DLD1 (cell line): ENCODE results near the gene GOSR1.
"Not testable (repeated sequence)": the region's sequence is repeated elsewhere in the genome, so short reads cannot be mapped to it uniquely, and the experiment has no call there.

ENCODE experiments used
- in situ Hi-C: cut with HindIII; loops from 2 replicates; pipeline ENCODE4 v1.10.0; 2017; ENCODE audit warnings: low sequenced_read_pairs

Gene GOSR1

GRCh38 chr17:30541802-30542201 is 64.6 kb downstream of the GOSR1 start:
- in situ Hi-C loops: no loop called here

DNA sequence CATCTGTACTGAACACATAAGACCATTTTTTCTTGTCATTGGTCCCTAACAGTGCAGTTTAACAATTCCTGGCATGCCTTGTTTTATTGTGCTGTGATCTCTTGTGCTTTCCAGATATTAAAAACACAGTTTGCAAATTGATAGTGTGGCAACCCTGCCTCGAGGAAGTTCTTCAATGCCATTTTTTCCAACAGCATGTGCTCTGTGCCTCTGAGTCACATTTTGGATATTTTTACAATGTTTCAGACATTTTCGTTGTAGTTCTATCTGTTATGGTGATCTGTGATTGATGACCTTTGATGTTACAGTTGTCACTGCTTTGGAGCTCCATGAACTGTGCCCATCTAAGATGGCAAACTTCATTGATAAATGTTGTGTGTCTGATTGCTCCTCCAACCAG is 66.2 kb downstream of the GOSR1 start:
- in situ Hi-C loops: no loop called here

- in situ Hi-C loops: no loop called here
Measured at GRCh38 chr17:30545024-30545423, 67.8 kb downstream of the GOSR1 start.

GRCh38 chr17:30547778-30548573 is 70.8 kb downstream of the GOSR1 start:
- in situ Hi-C loops: no loop called here

- in situ Hi-C loops: not testable (repeated sequence)
Measured at GRCh38 chr17:30549181-30549580, 72.0 kb downstream of the GOSR1 start.

DNA sequence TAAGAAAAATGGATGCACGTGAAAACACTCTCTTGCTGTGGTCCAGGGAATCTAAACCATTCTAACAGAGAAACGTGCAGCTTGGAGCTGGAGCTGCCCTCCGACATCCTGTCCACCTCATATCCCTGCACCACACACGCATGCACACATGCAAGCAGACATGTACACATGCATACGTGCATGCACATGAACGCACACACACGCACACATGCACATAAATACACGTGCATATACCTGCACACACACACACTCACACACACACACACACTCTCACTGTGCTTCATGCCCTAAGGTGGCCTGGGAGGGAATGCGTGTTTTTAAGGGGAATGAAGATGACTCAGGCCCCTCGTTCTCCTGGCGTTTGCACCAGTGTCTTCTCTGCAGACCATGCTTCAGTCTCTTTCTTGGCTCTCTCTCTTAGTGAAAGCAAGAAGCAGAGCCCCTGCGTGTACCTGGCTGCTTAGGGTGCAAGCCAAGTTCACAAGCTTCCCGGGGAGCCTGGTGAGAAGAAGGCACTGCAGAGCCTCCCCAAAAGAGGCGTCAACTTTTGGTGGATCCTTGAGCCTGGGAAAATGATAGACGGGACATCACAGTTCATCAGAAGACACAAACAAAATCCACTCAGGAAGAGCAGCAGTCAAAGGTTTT is 72.8 kb downstream of the GOSR1 start:
- in situ Hi-C loops: no loop called here

GRCh38 chr17:30550512-30551273 is 73.5 kb downstream of the GOSR1 start:
- in situ Hi-C loops: no loop called here

GRCh38 chr17:30551274-30551995 is 74.2 kb downstream of the GOSR1 start:
- in situ Hi-C loops: not testable (repeated sequence)

GRCh38 chr17:30551996-30552339 is 74.8 kb downstream of the GOSR1 start:
- in situ Hi-C loops: no loop called here

DNA sequence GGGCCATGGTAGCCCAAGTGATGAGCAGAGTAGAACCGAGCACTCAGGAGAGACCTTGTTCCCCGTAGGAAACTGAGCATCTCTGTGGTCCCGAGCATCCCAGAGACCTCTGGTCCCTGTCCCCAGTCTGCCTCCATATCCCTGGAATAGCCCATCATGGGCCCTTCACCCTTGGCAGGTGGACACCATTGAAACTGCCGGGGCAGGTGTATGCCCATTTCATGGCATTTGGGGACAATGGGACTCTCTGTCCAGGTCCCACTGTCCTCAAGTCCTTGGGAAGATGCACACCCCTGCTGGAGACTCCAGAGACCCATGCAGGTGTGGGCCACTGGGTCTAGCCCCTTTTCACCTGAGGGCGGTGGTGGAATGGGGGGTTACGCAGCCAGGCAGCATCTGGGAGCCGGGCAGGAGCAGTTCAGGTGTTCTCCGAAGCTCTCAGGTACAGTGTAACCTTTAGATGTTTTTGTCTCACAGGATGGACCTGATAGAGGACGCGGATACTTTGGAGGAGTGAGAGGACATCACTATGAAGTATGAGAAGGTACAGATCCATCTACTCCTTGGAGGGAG is 75.9 kb downstream of the GOSR1 start:
- in situ Hi-C loops: no loop called here

- in situ Hi-C loops: not testable (repeated sequence)
Measured at GRCh38 chr17:30553823-30554440, 76.7 kb downstream of the GOSR1 start.

- in situ Hi-C loops: no loop called here
Measured at GRCh38 chr17:30554839-30555751, 77.9 kb downstream of the GOSR1 start.

- in situ Hi-C loops: no loop called here
Measured at GRCh38 chr17:30555942-30556341, 78.7 kb downstream of the GOSR1 start.

DNA sequence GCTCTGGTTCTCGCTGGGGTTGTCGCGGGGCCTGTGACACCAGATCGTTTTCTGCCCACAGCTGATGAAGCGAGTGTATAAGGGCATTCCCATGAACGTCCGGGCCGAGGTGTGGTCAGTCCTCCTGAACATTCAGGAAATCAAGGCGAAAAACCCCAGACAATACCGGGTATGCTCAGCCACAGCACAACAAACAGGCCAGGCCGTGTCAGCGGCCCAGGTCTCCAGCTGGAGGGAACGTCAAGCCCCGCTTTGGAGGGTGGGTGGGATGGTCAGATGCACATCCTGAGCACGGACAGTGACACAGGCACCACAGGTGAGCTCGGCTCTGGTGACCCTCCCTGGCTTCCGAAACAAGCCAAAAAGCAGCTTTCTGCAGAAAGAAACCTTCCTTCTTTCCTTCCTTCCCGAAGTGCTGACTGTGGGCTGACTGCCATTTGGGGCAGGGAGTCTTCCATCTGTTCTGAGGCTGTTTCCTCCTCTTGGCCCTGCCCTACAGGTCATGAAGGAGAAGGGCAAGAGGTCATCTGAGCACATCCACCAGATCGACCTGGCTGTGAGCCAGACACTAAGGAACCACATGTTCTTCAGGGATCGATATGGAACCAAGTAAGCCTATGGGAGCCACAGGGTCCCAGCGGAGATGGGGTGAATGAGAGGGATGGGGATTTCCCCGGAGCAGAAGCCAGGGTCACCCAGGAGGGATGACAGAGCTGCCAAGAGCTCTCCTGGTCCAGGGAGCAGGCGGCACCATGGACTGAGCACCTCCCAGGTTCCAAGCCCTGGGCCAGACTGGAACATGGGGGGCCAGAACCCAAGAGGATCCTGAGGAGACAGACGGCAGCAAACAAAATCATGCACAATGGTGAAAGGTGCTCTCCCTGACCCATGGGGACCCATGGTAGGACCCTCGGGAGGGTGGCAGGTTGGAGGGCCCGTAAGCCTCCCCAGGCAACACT is 79.4 kb downstream of the GOSR1 start:
- in situ Hi-C loops: no loop called here

GRCh38 chr17:30557916-30558685 is 80.9 kb downstream of the GOSR1 start:
- in situ Hi-C loops: no loop called here

GRCh38 chr17:30558686-30559545 is 81.7 kb downstream of the GOSR1 start:
- in situ Hi-C loops: no loop called here

- in situ Hi-C loops: no loop called here
Measured at GRCh38 chr17:30559656-30560055, 82.4 kb downstream of the GOSR1 start.
